ENCODE data around the gene ACP2. TPM values are rescaled to one million over a fixed set of nuclear protein-coding genes. Genes with fewer than 3 reads are reported as not detected.

The ACP2 gene
- polyA plus RNA-seq, 1 of the 3 experiments (the other 2 are of a cell fraction) = 17.5 TPM

DNA sequence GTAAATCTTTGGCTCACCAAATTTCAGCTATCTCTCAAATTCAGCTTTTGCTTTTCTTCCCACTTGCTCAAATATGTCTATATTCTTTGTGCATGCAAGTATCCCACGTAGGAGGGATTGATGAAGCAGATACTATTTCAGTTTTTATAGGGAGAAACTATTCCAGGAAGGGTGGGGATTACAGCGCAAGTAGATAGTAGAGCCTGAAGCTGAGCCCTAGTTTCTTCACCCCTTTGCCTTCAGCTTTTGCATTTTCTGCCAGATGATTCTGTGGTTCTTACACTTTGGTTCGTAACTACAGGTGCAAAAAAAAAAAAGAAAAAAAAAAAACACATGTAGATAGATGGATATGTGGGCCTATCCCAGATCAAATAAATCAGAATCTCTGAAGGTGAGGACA is 3.1 kb upstream of the ACP2 start:
- no peaks in the 10 kb centered on the region for H3K27me3 ChIP-seq (ENCODE audit: insufficient read depth)
- ChIA-PET CTCF (interaction anchor here (0.9 kb wide), 1 partner anchor 15 kb away, joined by 3 read pairs; no protein-coding TSS in a partner anchor), POLR2A (no interaction called here)
- no peak overlapping the region for H3K4me3 ChIP-seq (ENCODE audit: low read depth in 2 of 2, low read length in 1 of 2)
- H3K9ac ChIP-seq = no peak overlapping the region
- H3K9me2 ChIP-seq = no peaks in the 10 kb centered on the region
- no peak overlapping the region for H3K4me2 ChIP-seq
- no peaks in the 10 kb centered on the region for H3K9me3 ChIP-seq
- no peaks in the 10 kb centered on the region for H4K20me1 ChIP-seq (ENCODE audit: insufficient read depth)
- H3K79me2 ChIP-seq (ENCODE audit: insufficient read depth) = peaks cover 19% of the 10 kb centered on the region
- H3K36me3 ChIP-seq (replicated peaks in 1 of 2; ENCODE audit: control insufficient read depth in 1 of 2, insufficient read depth in 2 of 2, low read length in 1 of 2) = no peaks in the 10 kb centered on the region
- no peak overlapping the region for H3K27ac ChIP-seq (ENCODE audit: low read depth in 2 of 2, low read length in 1 of 2)
- H3K4me1 ChIP-seq (ENCODE audit: control insufficient read depth in 1 of 2, insufficient read depth in 2 of 2, low read depth in 1 of 2, low read length in 1 of 2) = peaks cover 22 to 25% of the 10 kb centered on the region in 2 experiments
- no peaks in the 10 kb centered on the region for H3F3A ChIP-seq (replicated peaks; ENCODE audit: insufficient read depth)
- no peak overlapping the region for H2AFZ ChIP-seq (ENCODE audit: low read depth)
- 85% methylated on average over 3 of the region's 3 CpGs for WGBS (ENCODE audit: low lambda C conversion rate)
- DNase-seq = no peak
- TF ChIP-seq, protein P1, sequence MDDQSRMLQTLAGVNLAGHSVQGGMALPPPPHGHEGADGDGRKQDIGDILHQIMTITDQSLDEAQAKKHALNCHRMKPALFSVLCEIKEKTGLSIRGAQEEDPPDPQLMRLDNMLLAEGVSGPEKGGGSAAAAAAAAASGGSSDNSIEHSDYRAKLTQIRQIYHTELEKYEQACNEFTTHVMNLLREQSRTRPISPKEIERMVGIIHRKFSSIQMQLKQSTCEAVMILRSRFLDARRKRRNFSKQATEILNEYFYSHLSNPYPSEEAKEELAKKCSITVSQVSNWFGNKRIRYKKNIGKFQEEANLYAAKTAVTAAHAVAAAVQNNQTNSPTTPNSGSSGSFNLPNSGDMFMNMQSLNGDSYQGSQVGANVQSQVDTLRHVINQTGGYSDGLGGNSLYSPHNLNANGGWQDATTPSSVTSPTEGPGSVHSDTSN (IDR thresholded peaks at IDR 0.05) = no peak
- TF ChIP-seq EP300 (IDR thresholded peaks at IDR 0.05; ENCODE audit: borderline replicate concordance in 1 of 2, low read depth in 1 of 2, low read length in 1 of 2) = no peak
- no peak for TF ChIP-seq JUND (IDR thresholded peaks at IDR 0.05)
- TF ChIP-seq, protein P2, sequence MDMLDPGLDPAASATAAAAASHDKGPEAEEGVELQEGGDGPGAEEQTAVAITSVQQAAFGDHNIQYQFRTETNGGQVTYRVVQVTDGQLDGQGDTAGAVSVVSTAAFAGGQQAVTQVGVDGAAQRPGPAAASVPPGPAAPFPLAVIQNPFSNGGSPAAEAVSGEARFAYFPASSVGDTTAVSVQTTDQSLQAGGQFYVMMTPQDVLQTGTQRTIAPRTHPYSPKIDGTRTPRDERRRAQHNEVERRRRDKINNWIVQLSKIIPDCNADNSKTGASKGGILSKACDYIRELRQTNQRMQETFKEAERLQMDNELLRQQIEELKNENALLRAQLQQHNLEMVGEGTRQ (IDR thresholded peaks at IDR 0.05; ENCODE audit: borderline replicate concordance, low read depth, low read length) = no peak
- TF ChIP-seq, protein P3, sequence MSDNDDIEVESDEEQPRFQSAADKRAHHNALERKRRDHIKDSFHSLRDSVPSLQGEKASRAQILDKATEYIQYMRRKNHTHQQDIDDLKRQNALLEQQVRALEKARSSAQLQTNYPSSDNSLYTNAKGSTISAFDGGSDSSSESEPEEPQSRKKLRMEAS (IDR thresholded peaks at IDR 0.05; ENCODE audit: low read depth) = no peak
- TF ChIP-seq NFIC (IDR thresholded peaks at IDR 0.05; ENCODE audit: borderline replicate concordance) = no peak
- TF ChIP-seq, protein P4, sequence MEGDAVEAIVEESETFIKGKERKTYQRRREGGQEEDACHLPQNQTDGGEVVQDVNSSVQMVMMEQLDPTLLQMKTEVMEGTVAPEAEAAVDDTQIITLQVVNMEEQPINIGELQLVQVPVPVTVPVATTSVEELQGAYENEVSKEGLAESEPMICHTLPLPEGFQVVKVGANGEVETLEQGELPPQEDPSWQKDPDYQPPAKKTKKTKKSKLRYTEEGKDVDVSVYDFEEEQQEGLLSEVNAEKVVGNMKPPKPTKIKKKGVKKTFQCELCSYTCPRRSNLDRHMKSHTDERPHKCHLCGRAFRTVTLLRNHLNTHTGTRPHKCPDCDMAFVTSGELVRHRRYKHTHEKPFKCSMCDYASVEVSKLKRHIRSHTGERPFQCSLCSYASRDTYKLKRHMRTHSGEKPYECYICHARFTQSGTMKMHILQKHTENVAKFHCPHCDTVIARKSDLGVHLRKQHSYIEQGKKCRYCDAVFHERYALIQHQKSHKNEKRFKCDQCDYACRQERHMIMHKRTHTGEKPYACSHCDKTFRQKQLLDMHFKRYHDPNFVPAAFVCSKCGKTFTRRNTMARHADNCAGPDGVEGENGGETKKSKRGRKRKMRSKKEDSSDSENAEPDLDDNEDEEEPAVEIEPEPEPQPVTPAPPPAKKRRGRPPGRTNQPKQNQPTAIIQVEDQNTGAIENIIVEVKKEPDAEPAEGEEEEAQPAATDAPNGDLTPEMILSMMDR (IDR thresholded peaks at IDR 0.05) = no peak
- no peak for TF ChIP-seq RXRA (IDR thresholded peaks at IDR 0.05; ENCODE audit: borderline replicate concordance, low read depth)
- TF ChIP-seq, protein P5, sequence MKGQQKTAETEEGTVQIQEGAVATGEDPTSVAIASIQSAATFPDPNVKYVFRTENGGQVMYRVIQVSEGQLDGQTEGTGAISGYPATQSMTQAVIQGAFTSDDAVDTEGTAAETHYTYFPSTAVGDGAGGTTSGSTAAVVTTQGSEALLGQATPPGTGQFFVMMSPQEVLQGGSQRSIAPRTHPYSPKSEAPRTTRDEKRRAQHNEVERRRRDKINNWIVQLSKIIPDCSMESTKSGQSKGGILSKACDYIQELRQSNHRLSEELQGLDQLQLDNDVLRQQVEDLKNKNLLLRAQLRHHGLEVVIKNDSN (IDR thresholded peaks at IDR 0.05; ENCODE audit: borderline replicate concordance, low read depth) = no peak
- no peak for TF ChIP-seq TAF1 (IDR thresholded peaks at IDR 0.05; ENCODE audit: borderline replicate concordance, low read depth, low read length)
- no peak for TF ChIP-seq MEF2A (IDR thresholded peaks at IDR 0.05; ENCODE audit: borderline replicate concordance, low read depth)
- TF ChIP-seq RAD21 (IDR thresholded peaks at IDR 0.05; ENCODE audit: low read length) = no peak
- no peak for TF ChIP-seq SIN3A (IDR thresholded peaks at IDR 0.05; ENCODE audit: borderline replicate concordance, low read depth, low read length)

Data from SK-N-SH (cell line).